ENCODE data around the gene ATP5F1A. TPM values are rescaled to one million over a fixed set of nuclear protein-coding genes. Genes with fewer than 3 reads are reported as not detected.
A peak's percentile ranks its signal among the peaks of the same experiment; 100 is the strongest.
"Not testable (repeated sequence)": the region's sequence is repeated elsewhere in the genome, so short reads cannot be mapped to it uniquely, and the experiment has no call there.

Gene ATP5F1A
- total RNA-seq, 1 experiment from 2014 or later: 199 TPM

DNA sequence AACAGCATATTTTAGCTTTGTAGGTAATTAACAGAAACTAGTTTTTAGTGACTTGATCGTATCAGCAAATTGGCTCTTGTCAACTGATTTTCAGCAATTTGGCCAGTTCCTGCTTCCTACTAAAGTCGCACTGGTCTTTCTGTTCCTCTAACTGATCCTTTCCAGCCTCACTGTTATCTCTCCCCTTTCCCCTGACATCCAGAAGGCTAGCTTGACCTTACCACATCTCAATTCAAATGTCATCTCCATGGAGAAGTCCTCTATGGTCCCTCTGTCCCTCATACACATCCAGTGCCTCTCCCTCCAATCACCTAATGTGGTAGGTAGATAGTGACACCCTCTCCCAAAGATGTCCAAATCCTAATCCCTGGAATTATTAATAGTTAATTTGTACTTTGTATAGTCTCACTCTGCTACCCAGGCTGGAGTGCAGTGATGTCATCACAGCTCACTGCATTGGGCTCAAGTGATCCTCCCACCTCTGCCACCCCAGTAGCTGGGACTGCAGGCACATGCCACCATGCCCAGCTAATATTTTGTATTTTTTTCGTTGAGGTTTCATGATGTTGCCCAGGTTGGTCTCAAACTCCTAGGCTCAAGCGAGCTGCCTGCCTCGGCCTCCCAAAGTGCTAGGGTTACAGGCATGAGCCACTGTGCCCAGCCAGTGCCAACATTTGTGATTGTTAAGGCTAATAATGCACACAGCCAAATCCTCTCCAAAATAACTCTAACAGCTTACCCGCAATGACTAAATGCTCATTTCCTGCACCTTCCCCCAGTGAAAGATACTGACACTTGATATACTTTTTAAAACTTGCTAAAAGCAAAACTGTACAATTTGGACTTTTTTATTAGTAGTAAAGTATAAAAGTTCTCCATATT, 42.9 kb downstream of the ATP5F1A start:
- in situ Hi-C loops (cut with HindIII; ENCODE audit: low pct_unique_long_range_greater_than_20kb, low sequenced_read_pairs): no loop called here
- DNase-seq (ENCODE audit: low read depth): no peak

- in situ Hi-C loops (cut with HindIII; ENCODE audit: low pct_unique_long_range_greater_than_20kb, low sequenced_read_pairs): no loop called here
- DNase-seq (ENCODE audit: low read depth): no peak
Observed at GRCh38 chr18:46053368-46054095, 44.6 kb downstream of the ATP5F1A start.

- peak; percentile 78 for DNase-seq (ENCODE audit: low read depth)
- in situ Hi-C loops (cut with HindIII; ENCODE audit: low pct_unique_long_range_greater_than_20kb, low sequenced_read_pairs): no loop called here
Observed at GRCh38 chr18:46051731-46052461, 46.2 kb downstream of the ATP5F1A start.

DNA sequence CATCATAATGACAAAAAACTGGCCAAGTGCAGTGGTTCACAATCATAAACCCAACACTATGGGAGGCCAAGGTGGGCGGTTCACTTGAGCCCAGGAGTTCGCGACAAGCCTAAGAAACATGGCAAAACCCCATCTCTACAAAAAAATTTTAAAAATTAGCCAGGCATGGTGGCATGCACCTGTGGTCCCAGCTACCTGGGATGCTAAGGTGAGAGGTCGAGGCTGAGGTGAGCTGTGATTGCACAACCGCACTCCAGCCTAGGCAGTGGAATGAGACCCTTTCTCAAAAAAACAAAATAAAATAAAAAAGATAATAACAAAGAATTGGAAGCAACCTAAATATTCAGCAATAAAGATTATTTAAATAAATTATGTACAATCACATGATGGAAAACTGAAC, 47.8 kb downstream of the ATP5F1A start:
- no peak for DNase-seq (ENCODE audit: low read depth)
- in situ Hi-C loops (cut with HindIII; ENCODE audit: low pct_unique_long_range_greater_than_20kb, low sequenced_read_pairs): no loop called here

DNA sequence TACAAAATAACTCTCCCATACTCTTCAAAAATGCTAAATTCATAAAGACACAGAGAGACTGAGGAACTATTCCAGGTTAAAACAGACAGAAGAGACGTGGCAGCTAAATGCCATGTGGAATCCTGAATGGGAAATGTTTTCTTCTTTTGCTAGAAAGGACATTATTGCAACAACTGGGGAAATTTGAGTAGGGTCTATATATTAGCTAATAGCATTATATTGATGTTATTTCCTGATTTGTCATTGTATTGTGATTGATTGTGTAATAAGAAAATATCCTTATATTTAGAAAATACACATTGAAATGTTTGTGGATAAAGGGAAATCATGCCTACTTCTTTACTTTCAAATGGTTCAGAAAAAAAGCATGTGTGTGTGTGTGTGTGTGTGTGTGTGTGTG, 49.5 kb downstream of the ATP5F1A start:
- in situ Hi-C loops (cut with HindIII; ENCODE audit: low pct_unique_long_range_greater_than_20kb, low sequenced_read_pairs): no loop called here
- no peak for DNase-seq (ENCODE audit: low read depth)

GRCh38 chr18:46047369-46047768, 50.7 kb downstream of the ATP5F1A start:
- in situ Hi-C loops (cut with HindIII; ENCODE audit: low pct_unique_long_range_greater_than_20kb, low sequenced_read_pairs); DNase-seq (ENCODE audit: low read depth): not testable (repeated sequence)

DNA sequence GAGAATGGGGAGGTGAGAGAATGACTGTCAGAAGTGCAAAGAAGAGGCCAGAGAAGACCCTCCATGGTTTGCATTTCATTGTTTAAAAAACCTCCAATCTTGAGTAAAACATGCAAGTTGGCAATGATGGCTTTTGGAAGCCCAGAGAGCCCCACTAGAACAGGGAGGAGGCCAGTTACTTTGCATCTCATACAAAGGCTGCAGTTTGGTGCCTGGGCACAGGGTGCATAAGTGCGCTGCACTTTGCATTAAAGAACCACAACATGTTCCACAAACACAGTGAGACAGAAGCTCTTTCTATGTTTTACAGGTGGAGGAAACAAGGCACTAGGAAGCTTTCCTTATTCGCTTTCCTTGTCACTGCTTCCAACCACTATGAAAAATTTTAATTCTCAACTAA, 51.4 kb downstream of the ATP5F1A start:
- in situ Hi-C loops (cut with HindIII; ENCODE audit: low pct_unique_long_range_greater_than_20kb, low sequenced_read_pairs): no loop called here
- no peak for DNase-seq (ENCODE audit: low read depth)

- DNase-seq (ENCODE audit: low read depth): no peak
- in situ Hi-C loops (cut with HindIII; ENCODE audit: low pct_unique_long_range_greater_than_20kb, low sequenced_read_pairs): no loop called here
Observed at GRCh38 chr18:46046126-46046525, 52.0 kb downstream of the ATP5F1A start.

GRCh38 chr18:46042571-46043123, 55.4 kb downstream of the ATP5F1A start:
- DNase-seq (ENCODE audit: low read depth): no peak
- in situ Hi-C loops (cut with HindIII; ENCODE audit: low pct_unique_long_range_greater_than_20kb, low sequenced_read_pairs): no loop called here

DNA sequence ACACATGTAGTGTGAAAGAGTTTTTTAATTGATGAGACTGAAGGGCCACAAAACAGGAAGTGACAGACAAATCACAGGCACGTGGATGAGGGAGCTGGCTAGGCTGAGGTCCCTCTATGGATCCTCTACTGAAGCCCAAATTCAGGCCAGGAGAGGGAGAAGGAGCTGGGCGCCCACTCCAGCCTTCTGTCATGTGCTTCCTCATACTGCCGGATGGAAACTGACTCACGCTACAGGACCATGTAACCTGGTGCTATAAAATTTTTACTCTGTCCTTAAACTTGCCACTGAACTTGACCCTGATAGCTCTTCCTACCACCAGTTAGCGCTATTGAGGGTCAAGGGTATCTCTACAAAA, 57.4 kb downstream of the ATP5F1A start:
- DNase-seq (ENCODE audit: low read depth): no peak
- in situ Hi-C loops (cut with HindIII; ENCODE audit: low pct_unique_long_range_greater_than_20kb, low sequenced_read_pairs): no loop called here

- no peak for DNase-seq (ENCODE audit: low read depth)
- in situ Hi-C loops (cut with HindIII; ENCODE audit: low pct_unique_long_range_greater_than_20kb, low sequenced_read_pairs): no loop called here
Observed at GRCh38 chr18:46040033-46040746, 57.9 kb downstream of the ATP5F1A start.

GRCh38 chr18:46037512-46038305, 60.4 kb downstream of the ATP5F1A start:
- DNase-seq (ENCODE audit: low read depth): no peak
- in situ Hi-C loops (cut with HindIII; ENCODE audit: low pct_unique_long_range_greater_than_20kb, low sequenced_read_pairs): no loop called here

DNA sequence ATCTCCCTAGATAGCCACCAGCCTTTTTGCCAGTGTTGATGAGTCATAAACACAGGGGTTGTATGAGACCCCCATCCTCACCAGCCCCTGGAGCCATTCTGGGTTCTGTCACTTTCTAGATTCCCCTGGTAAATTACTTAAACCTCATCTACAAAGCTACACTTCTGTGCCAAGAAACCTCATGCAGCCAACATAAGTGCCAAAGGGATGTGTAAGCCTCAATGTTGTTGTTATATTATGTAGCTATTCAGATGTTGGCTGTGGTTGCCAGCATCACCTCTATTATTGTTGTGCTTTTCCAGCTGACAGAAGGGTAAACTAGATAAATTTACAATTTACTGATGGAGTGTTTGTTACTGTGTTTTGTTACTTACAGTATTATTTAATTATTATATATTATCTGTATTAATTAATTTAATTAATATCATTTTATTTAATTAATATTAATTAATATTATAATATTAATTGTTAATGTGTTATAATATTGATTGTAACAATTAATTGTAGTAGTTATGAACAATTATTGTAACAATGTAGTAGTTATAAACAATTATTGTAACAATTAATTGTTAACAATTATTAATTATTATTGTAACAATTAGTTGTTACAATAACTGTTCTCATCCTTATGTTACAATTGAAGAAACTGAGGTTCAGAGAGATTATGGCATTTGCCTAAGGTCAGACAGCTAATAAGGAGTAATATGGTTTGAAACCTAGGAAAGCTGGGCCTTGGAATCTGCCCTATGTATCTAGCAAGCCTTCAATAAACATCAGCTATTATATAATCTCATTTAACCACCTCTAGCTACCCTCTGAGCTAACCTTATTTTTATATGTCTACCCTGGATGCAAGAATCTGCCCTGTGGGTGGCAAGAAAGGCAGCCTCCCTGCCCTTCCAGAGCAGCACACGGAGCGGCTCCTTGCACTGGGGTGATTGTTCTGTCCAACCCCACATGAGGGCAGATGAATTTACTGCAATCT, 62.1 kb downstream of the ATP5F1A start:
- in situ Hi-C loops (cut with HindIII; ENCODE audit: low pct_unique_long_range_greater_than_20kb, low sequenced_read_pairs): no loop called here
- no peak for DNase-seq (ENCODE audit: low read depth)

- in situ Hi-C loops (cut with HindIII; ENCODE audit: low pct_unique_long_range_greater_than_20kb, low sequenced_read_pairs): no loop called here
Observed at GRCh38 chr18:46034230-46034629, 63.9 kb downstream of the ATP5F1A start.

GRCh38 chr18:46031741-46032140, 66.4 kb downstream of the ATP5F1A start:
- DNase-seq (ENCODE audit: low read depth): no peak
- in situ Hi-C loops (cut with HindIII; ENCODE audit: low pct_unique_long_range_greater_than_20kb, low sequenced_read_pairs): no loop called here

More at GRCh38 chr18:46034230-46034629, 63.9 kb downstream of the ATP5F1A start:
- DNase-seq (ENCODE audit: low read depth): no peak

All from Caki2 (cell line).